Hypothalamus (tissue), 51 donors: Measurements from ENCODE around the gene MSX1.
"Not testable (repeated sequence)": the region's sequence is repeated elsewhere in the genome, so short reads cannot be mapped to it uniquely, and the experiment has no call there.

Experiments used
- DNase-seq, 51 donors: peaks; one replicate each; lab custom pipeline; 2025; lab: John Stamatoyannopoulos, UW

The MSX1 gene

DNA sequence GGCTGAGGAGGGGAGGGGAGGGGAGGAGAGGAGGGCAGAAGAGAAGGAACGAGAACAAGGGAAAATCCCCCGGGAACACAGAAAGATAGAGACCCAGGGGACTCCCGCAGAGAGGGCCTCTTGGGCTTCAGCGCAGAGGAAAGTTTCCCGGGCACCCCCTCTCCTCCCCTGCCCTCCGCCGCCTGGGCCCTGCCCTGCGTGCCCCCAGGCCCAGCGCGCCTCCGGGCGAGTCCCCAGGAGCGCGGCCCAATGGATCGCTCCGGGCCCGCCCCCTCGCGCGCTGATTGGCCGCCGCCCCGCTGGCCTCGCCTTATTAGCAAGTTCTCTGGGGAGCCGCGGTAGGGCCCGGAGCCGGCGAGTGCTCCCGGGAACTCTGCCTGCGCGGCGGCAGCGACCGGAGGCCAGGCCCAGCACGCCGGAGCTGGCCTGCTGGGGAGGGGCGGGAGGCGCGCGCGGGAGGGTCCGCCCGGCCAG, at the start of gene MSX1:
Gene MSX1, plus strand, starts transcription at position 341 of the 474 bp plus-strand sequence. CDS start 235 bp downstream, outside the sequence.
- DNase-seq, result peak in 48 of 51 donors; percentile 19 to 91 (median 74)

DNA sequence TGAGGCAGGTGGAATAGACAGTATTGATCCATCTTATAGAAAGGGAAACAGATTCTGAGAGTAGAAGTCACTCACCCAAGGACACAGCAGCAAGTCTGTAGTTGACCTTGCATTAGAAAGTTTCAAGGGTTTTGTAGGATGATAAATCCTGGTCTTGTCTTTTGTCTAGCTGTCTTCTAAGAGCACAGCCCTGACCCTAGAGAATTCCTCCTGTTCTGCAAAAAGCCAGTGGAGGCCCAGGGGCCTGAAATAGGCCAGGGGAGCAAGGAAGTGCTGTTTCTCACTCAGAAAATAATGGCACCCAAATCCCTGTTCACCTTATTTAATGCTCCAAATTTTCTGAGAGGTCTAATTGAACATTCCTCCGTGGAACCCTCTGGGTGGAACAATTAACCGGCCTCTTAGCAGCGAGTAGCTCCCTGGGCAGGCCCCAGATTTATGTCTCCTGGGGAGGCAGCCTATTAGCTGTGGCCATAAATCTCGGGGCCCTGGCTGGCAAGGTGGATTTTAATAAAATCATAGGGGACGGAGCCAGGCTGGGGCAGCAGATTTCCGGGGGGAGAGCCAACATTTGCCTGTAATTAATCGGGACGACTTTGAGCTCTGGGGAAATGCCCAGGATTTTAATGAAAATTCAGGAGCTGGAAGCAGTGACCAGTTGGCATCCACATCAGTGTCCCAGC, 49.2 kb upstream of the MSX1 start:
- DNase-seq, result peak in 7 of 51 donors; percentile 3 to 32 (median 20)

GRCh38 chr4:4810778-4811177, 48.7 kb upstream of the MSX1 start:
- no peak for DNase-seq

DNA sequence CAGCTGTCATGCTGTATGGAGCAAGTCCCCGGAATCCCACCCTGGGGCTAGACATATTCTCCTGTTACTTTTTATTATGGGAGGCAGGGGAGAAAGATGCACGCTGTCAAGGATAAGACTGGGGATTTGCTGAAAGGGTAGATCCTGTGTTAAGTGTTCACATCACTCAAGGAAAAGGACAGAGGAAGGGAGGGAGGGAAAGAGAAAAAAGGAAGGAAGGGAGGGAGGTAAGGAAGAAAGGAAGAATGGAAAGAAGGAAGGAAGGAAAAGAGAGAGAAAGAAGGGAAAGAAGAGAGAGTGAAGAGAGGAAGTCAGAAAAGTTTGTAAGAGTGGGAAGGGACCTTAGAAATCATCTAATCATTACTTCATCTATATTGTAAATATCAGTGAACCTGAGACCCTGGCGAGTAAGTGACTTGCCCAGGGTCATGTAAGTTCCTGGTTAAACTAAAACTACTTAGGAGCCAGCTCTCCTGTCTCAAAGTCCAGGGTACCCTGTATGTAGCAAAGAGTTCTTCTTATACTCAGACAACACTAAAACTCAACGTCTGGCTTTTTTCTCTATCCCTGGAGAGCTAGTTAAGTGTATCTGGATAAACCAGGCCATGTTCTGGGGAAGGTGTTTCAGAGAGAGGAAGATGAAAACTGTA, 47.2 kb upstream of the MSX1 start:
- DNase-seq, result no peak

- DNase-seq, result no peak
Observed at GRCh38 chr4:4818415-4819212, 40.9 kb upstream of the MSX1 start.

DNA sequence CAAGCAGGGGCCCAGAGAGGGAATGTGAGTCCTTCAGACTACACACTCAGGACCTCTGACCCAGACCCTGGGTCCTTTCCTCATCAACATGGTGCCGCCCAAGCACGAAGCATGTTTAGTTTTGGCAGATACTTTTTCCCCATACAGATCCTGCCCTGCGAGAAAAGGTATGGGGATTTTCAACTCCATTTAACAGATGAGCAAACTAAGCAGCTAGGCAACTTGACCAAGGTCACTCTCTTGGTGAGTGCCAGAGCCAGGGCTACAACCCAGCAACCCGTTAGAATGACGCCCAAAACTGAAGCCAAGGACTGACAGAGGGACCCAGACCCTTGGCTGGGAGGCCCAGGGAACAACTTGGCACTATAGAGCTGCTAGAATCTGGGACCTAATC, 40.3 kb upstream of the MSX1 start:
- no peak for DNase-seq

GRCh38 chr4:4820261-4820660, 39.2 kb upstream of the MSX1 start:
- DNase-seq, result peak in 48 of 51 donors; percentile 5 to 92 (median 72)

DNA sequence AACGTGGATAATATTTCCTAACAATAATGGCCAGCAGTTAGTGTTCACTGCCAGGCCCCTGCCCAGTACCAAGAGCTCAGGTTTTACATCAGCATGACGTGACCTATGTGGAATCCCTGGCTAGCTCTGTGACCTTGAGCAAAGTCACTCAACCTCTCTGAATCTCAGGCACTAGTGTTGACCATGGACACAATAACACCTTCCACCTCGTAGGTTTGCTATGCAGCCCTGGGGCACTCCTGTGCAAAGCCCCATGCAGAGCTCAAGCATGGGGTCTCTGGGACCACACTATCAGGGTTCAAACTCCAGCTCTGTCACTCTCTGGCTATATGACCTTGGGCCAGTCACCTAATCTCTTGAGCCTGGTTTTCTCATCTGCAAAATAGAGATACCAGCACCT, 38.7 kb upstream of the MSX1 start:
- no peak for DNase-seq

- no peak for DNase-seq
Observed at GRCh38 chr4:4821577-4821976, 37.9 kb upstream of the MSX1 start.

DNA sequence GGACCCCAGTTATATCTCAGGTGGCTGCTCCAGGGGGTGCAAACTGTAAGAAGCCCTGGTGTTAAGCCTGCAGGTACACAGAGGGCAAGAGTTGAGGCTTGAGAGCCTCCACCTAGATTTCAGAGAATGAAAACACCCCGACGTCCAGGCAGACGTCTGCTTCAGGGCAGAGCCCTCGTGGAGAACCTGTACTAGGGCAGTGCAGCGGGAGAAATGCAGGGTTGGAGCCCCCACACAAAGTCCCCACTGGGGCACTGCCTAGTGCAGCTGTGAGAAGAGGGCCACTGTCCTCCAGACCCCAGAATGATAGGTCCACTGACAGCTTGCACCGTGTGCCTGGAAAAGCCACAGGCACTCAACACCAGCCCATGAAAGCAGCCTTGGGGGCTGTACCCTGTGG, 37.2 kb upstream of the MSX1 start:
- not testable (repeated sequence) for DNase-seq

- no peak for DNase-seq
Observed at GRCh38 chr4:4823621-4824162, 35.8 kb upstream of the MSX1 start.

- DNase-seq, result no peak
Observed at GRCh38 chr4:4824232-4824631, 35.2 kb upstream of the MSX1 start.

DNA sequence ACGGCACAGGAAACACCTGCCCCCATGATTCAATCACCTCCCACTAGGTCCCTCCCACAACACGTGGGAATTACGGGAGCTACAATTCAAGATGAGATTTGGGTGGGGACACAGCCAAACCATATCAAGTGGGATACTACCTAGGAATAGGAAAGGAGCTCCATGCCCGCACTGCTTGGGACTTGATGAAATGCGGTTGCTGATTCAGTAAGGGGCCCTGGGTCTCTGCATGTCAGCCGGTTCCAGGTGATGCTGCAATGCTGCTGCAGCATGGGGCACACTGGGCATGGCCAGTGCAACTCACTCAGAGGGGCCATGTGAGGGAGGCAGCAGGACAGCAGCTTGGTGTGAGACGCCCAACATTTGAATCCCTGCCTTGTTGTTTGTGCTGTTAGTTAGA, 34.0 kb upstream of the MSX1 start:
- no peak for DNase-seq

GRCh38 chr4:4829837-4830236, 29.6 kb upstream of the MSX1 start:
- DNase-seq, result no peak

- no peak for DNase-seq
Observed at GRCh38 chr4:4831266-4831665, 28.2 kb upstream of the MSX1 start.

DNA sequence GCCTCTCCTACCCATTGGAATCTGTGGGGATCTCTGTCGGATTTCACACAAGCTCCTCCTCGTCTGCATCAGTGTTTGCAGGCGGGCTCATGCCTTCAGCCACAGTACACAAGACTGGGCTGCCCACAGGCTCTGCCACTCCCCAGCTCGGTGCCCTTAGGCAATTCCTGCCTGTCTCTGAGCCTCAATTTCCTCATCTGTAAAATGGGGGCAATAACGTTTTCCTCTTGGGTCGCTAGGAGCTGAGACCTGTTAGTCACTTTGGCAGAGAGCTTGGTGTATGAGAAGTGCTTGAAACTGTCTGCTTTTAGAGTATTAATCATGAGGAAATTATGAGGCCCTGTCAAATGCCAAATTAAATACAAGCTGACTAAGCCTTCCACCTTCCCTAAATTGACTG, 27.6 kb upstream of the MSX1 start:
- DNase-seq, result no peak

GRCh38 chr4:4836044-4836443, 23.4 kb upstream of the MSX1 start:
- DNase-seq, result no peak

GRCh38 chr4:4837316-4837715, 22.1 kb upstream of the MSX1 start:
- DNase-seq, result no peak

DNA sequence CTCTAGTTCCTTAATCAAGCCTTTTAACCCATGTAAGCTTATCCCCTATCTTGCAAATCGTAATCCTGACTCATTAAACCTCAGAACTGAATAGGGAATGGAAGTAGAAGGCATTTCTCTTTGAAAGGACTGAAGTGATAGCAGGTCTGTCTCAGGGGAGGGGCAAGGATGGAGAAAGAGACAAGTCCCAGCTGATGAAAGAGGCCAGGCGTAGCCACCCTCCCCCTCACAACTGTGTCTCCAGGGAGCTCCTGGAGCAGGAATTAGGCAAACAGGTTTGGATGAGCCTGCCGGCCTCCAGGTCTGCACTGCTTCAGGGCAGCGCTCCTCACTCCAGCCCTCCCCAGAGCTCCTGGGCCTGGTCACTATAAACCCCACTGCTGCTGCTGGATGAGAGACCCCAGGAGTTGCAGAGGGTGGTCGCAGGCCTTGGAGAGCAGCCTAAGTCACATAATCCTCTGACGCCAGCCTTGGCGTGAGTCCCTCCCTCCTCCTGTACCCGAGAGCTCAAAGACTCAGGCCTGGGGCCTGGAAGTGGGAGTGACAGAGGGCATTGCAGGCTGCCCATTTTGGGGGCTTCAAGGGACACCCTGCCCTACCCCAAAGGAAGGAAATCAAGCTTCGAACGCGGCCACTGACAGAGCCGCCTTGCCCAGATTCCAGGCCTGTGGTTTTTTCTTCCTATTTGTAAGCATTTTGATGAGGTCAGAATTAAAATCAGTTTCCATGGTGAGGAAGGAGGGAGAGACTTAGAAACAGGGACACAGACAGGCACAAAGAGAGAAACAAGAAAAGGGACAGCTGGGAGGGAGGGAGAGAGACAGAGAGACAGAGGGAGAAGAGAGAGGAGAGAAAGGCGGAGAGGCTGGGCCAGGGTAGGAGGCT, 21.2 kb upstream of the MSX1 start:
- peak in 3 of 51 donors; percentile 23 to 50 (median 32) for DNase-seq
